ENCODE measurements around the gene RNASE8.

RNASE8 gene

GRCh38 chr14:21093769-21094681 is 36.4 kb downstream of the RNASE8 start:
- peak; percentile 43 for DNase-seq

GRCh38 chr14:21095430-21096205 is 38.0 kb downstream of the RNASE8 start:
- DNase-seq: no peak

- no peak for DNase-seq
Measured at GRCh38 chr14:21096438-21096837, 38.8 kb downstream of the RNASE8 start.

- DNase-seq: no peak
Measured at GRCh38 chr14:21096978-21097635, 39.5 kb downstream of the RNASE8 start.

GRCh38 chr14:21097636-21098075 is 40.0 kb downstream of the RNASE8 start:
- no peak for DNase-seq

- peak; percentile 51 for DNase-seq
Measured at GRCh38 chr14:21098076-21098891, 40.7 kb downstream of the RNASE8 start, which contains the start of gene ZNF219. Gene ZNF219 (minus strand): TSS chr14:21098655. CDS start chr14:21093591, 5,064 bp downstream.

- peak; percentile 51 for DNase-seq
Measured at GRCh38 chr14:21098892-21099595, 41.4 kb downstream of the RNASE8 start.

- DNase-seq: no peak
Measured at GRCh38 chr14:21099596-21099985, 42.0 kb downstream of the RNASE8 start.

- no peak for DNase-seq
Measured at GRCh38 chr14:21100931-21101330, 43.3 kb downstream of the RNASE8 start, which contains the start of gene TMEM253. Gene TMEM253 (plus strand): TSS chr14:21101066. CDS start chr14:21101344, 278 bp downstream.

- no peak for DNase-seq
Measured at GRCh38 chr14:21101802-21102413, 44.3 kb downstream of the RNASE8 start.

- no peak for DNase-seq
Measured at GRCh38 chr14:21102521-21103410, 45.1 kb downstream of the RNASE8 start.

- DNase-seq: no peak
Measured at GRCh38 chr14:21103411-21103709, 45.7 kb downstream of the RNASE8 start.

GRCh38 chr14:21103710-21104447 is 46.3 kb downstream of the RNASE8 start:
- peak; percentile 94 for DNase-seq

GRCh38 chr14:21104448-21105060 is 46.9 kb downstream of the RNASE8 start:
- peak; percentile 86 for DNase-seq

GRCh38 chr14:21105095-21105494 is 47.5 kb downstream of the RNASE8 start:
- no peak for DNase-seq

- DNase-seq: no peak
Measured at GRCh38 chr14:21106176-21106497, 48.5 kb downstream of the RNASE8 start.

GRCh38 chr14:21106498-21107282 is 49.1 kb downstream of the RNASE8 start:
- DNase-seq: peak; percentile 80

GRCh38 chr14:21107283-21107800 is 49.7 kb downstream of the RNASE8 start:
- no peak for DNase-seq
